T-cell (primary cell): Measurements from ENCODE around the gene PNMA3. TPM values are rescaled to one million over a fixed set of nuclear protein-coding genes. Genes with fewer than 3 reads are reported as not detected.

ENCODE experiments used
- total RNA-seq, 35 experiments: library from RNA in 6 of 35; stranded (reverse) in 6 of 35; fragments of 120-200 nt in 1 of 35; gene quantifications; one replicate each; pipeline versions ENCODE4 v1.2.1 to v1.2.4 and lab custom pipeline; 2013 to 2026

Gene PNMA3
- total RNA-seq, 5 donors from 2014 or later (not counting 1 experiment from before 2014, with no cell fraction given): 4.6 to 15.2 (median 9.9) TPM

Other genes with a start within 250 kb of the PNMA3 start
- 1 to 10 TPM; 6.5 to 7.6 (median 6.9) TPM for gene CETN2, start 225.7 kb upstream of the PNMA3 start, total RNA-seq
- gene NSDHL, start 225.4 kb upstream of the PNMA3 start, total RNA-seq: 1 to 10 TPM; 3.1 to 8.1 (median 7.1) TPM
- 1 to 10 TPM; 1.9 to 3.3 (median 2.2) TPM for gene ZNF185, start 158.4 kb upstream of the PNMA3 start, total RNA-seq
- gene PNMA5, start 62.4 kb upstream of the PNMA3 start, total RNA-seq: under 1 TPM in 1 of 5 donors, not detected in 4; 0.09 TPM
- under 1 TPM; 0.33 to 0.54 (median 0.47) TPM for gene PNMA6A, start 16.0 kb downstream of the PNMA3 start, total RNA-seq
- gene MAGEA1, start 122.8 kb downstream of the PNMA3 start, total RNA-seq: not detected